HCT116 (cell line): Measurements from ENCODE around the gene ACAP3. TPM values are rescaled to one million over a fixed set of nuclear protein-coding genes. Genes with fewer than 3 reads are reported as not detected.
A peak's percentile ranks its signal among the peaks of the same experiment; 100 is the strongest.

Experiments
- ATAC-seq: fragments of 200-7000 bp; cut with Tn5 transposase; 2 replicates; pipeline ENCODE4 v1.9.1; 2020; ENCODE audit warnings: mild to moderate bottlenecking, moderate library complexity
- BruUV-seq: library from RNA; stranded (reverse); fragments of 400-500 nt; replicated peaks from 2 replicates; lab custom pipeline; 2021; lab: Mats Ljungman, UMichigan
- CTCF ChIA-PET: fragments of 300-600 bp; sonication (Branson Sonifier 250); formaldehyde crosslinking; loops from one replicate; lab custom pipeline; 2021; ENCODE audit warnings: antibody characterized with exemption; lab: Charles Lee
- POLR2A ChIA-PET: fragments of 300-600, 350-600 bp; sonication (Branson Sonifier 250); formaldehyde crosslinking; loops from one replicate; lab custom pipeline; 2021; ENCODE audit warnings: antibody characterized with exemption; lab: Charles Lee
- RAD21 ChIA-PET, 2 experiments: fragments of 300-600 bp; sonication (Branson Sonifier 250); formaldehyde crosslinking; loops; one replicate each; lab custom pipeline; 2023; ENCODE audit warnings: low total read pairs in 2 of 2; ENCODE audit not compliant: uncharacterized antibody in 2 of 2, unreplicated experiment in 2 of 2, low non-redundant PET in 1 of 2; lab: Charles Lee
- DNase-seq: peaks from one replicate; pipeline ENCODE4 v3.0.0-alpha.2; 2010; ENCODE audit warnings: low read depth, low spot score
- H2AFZ ChIP-seq: fragments of 200-600 bp; shearing (Covaris generic), sonication (generic); 2 replicates; pipeline ENCODE4 v1.6.1; 2017; ENCODE audit warnings: low read depth, mixed run types, mixed read lengths, antibody characterized with exemption, low read length; ENCODE audit not compliant: poor library complexity, severe bottlenecking
- H3K27ac ChIP-seq: 2 replicates; pipeline ENCODE4 v1.5.1; 2012; ENCODE audit warnings: low read depth, low read length
- H3K27me3 ChIP-seq: fragments of 200-600 bp; sonication (generic); 2 replicates; pipeline ENCODE4 v1.6.1; 2016; ENCODE audit warnings: mixed run types, low read length, mixed read lengths; ENCODE audit not compliant: insufficient read depth
- H3K36me3 ChIP-seq, 2 experiments: fragments of 200-500 bp in 1 of 2; fragments of 200-600 bp in 1 of 2; sonication (Bioruptor generic) in 1 of 2; sonication (generic) in 1 of 2; 2 replicates each; pipeline versions ENCODE4 v1.5.1 to v1.6.1; 2014 to 2016; ENCODE audit warnings: low read length in 2 of 2, inconsistent platforms in 1 of 2, mixed read lengths in 1 of 2, mixed run types in 1 of 2; ENCODE audit not compliant: insufficient read depth in 2 of 2, control insufficient read depth in 1 of 2
- H3K4me1 ChIP-seq, 2 experiments: fragments of 200-600 bp in 1 of 2; sonication (generic) in 1 of 2; 2 replicates each; pipeline versions ENCODE4 v1.5.1 to v1.6.1; 2012 to 2017; ENCODE audit warnings: low read length in 2 of 2, inconsistent platforms in 1 of 2, mild to moderate bottlenecking in 1 of 2, mixed read lengths in 1 of 2, mixed run types in 1 of 2, moderate library complexity in 1 of 2; ENCODE audit not compliant: insufficient read depth in 2 of 2, control insufficient read depth in 1 of 2
- H3K4me2 ChIP-seq: fragments of 200-600 bp; sonication (generic); 2 replicates; pipeline ENCODE4 v1.6.1; 2017; ENCODE audit warnings: mixed run types, low read length, mixed read lengths
- H3K4me3 ChIP-seq, 2 experiments: fragments of 200-600 bp in 1 of 2; sonication (generic) in 1 of 2; replicated peaks in 1 of 2; 2 replicates each; pipeline ENCODE4 v1.5.1; 2011 to 2016; ENCODE audit warnings: low read length in 2 of 2, control low read depth in 1 of 2, low read depth in 1 of 2, mild to moderate bottlenecking in 1 of 2, mixed read lengths in 1 of 2, mixed run types in 1 of 2
- H3K79me2 ChIP-seq: fragments of 200-600 bp; sonication (generic); 2 replicates; pipeline ENCODE4 v1.6.1; 2017; ENCODE audit warnings: mild to moderate bottlenecking, mixed run types, low read length, moderate library complexity, mixed read lengths; ENCODE audit not compliant: insufficient read depth
- H3K9ac ChIP-seq: fragments of 200-600 bp; sonication (generic); 2 replicates; pipeline ENCODE4 v1.6.1; 2016; ENCODE audit warnings: low read length, mixed read lengths
- H3K9me2 ChIP-seq: fragments of 200-600 bp; sonication (generic), shearing (Covaris generic); 2 replicates; pipeline ENCODE4 v1.6.1; 2017; ENCODE audit warnings: mixed run types, mild to moderate bottlenecking, moderate library complexity; ENCODE audit not compliant: insufficient read depth
- H3K9me3 ChIP-seq, 2 experiments: fragments of 200-500 bp in 1 of 2; fragments of 200-600 bp in 1 of 2; sonication (Bioruptor generic) in 1 of 2; sonication (generic) in 1 of 2; 2 replicates each; pipeline ENCODE4 v1.6.1; 2014 to 2017; ENCODE audit warnings: low read length in 2 of 2, mixed read lengths in 2 of 2, inconsistent platforms in 1 of 2, low read depth in 1 of 2, mild to moderate bottlenecking in 1 of 2, mixed run types in 1 of 2, moderate library complexity in 1 of 2; ENCODE audit not compliant: control insufficient read depth in 1 of 2, insufficient read depth in 1 of 2
- H4K20me1 ChIP-seq: fragments of 200-600 bp; sonication (generic), shearing (Covaris generic); 2 replicates; pipeline ENCODE4 v1.6.1; 2017; ENCODE audit warnings: mixed run types, mild to moderate bottlenecking, moderate library complexity; ENCODE audit not compliant: insufficient read depth
- CBX3 ChIP-seq: IDR thresholded peaks from 2 replicates; pipeline ENCODE4 v1.6.1; 2012; ENCODE audit warnings: low read depth
- EGR1 ChIP-seq: IDR thresholded peaks from 2 replicates; pipeline ENCODE4 v1.6.1; 2012; ENCODE audit warnings: low read depth
- EZH2 ChIP-seq: fragments of 200-600 bp; sonication (generic); IDR thresholded peaks from 2 replicates; pipeline ENCODE4 v1.6.1; 2017; ENCODE audit warnings: antibody characterized with exemption, mixed run types
- EZH2phosphoT487 ChIP-seq: fragments of 200-600 bp; IDR thresholded peaks from 2 replicates; pipeline ENCODE4 v1.6.1; 2018; ENCODE audit warnings: antibody characterized with exemption, borderline replicate concordance
- FOSL1 ChIP-seq: IDR thresholded peaks from 2 replicates; pipeline ENCODE4 v1.6.1; 2012; ENCODE audit warnings: low read depth
- JUND ChIP-seq: IDR thresholded peaks from 2 replicates; pipeline ENCODE4 v1.6.1; 2012
- POLR2A ChIP-seq: IDR thresholded peaks from 2 replicates; pipeline ENCODE4 v1.7.0; 2011; ENCODE audit warnings: borderline replicate concordance; ENCODE audit not compliant: insufficient read depth, insufficient read length; ENCODE audit errors: extremely low read depth
- POLR2AphosphoS5 ChIP-seq: IDR thresholded peaks from 2 replicates; pipeline ENCODE4 v1.6.1; 2011; ENCODE audit warnings: mild to moderate bottlenecking, low read depth, low read length, moderate library complexity
- RAD21 ChIP-seq: IDR thresholded peaks from 2 replicates; pipeline ENCODE4 v1.6.1; 2012; ENCODE audit warnings: low read depth, mild to moderate bottlenecking
- SP1 ChIP-seq: IDR thresholded peaks from 2 replicates; pipeline ENCODE4 v1.6.1; 2012; ENCODE audit warnings: low read depth
- SRF ChIP-seq: IDR thresholded peaks from 2 replicates; pipeline ENCODE4 v1.6.1; 2012; ENCODE audit warnings: low read depth
- ZFX ChIP-seq: fragments of 450-650 bp; IDR thresholded peaks from 2 replicates; pipeline ENCODE4 v1.6.1; 2017
- intact Hi-C: fragments of 100-400 bp; cut with micrococcal nuclease; formaldehyde crosslinking; loops from 2 replicates; pipeline ENCODE4 v1.10.0; 2022
- total RNA-seq: library from RNA; stranded (reverse); gene quantifications from one replicate; pipeline ENCODE4 v1.2.1, GENCODE V29; 2021; ENCODE audit not compliant: unreplicated experiment
- TF ChIP-seq, protein P1 (sequence below): IDR thresholded peaks from 2 replicates; pipeline ENCODE4 v1.6.1; 2012
- TF ChIP-seq, protein P2 (sequence below): IDR thresholded peaks from 2 replicates; pipeline ENCODE4 v1.6.1; 2012; ENCODE audit warnings: low read depth
- TF ChIP-seq, protein P3 (sequence below), 3 experiments: fragments of 200-600 bp in 1 of 3; sonication (generic) in 1 of 3; IDR thresholded peaks in 2 of 3; conservative IDR thresholded peaks in 1 of 3; 2 replicates each; pipeline ENCODE4 v1.5.1; 2012 to 2017; ENCODE audit warnings: low read depth in 2 of 3, low read length in 2 of 3, antibody characterized with exemption in 1 of 3, borderline replicate concordance in 1 of 3, control low read depth in 1 of 3, mild to moderate bottlenecking in 1 of 3, mixed read lengths in 1 of 3, mixed run types in 1 of 3, moderate library complexity in 1 of 3; ENCODE audit not compliant: insufficient read depth in 1 of 3
- TF ChIP-seq, protein P4 (sequence below): IDR thresholded peaks from 2 replicates; pipeline ENCODE4 v1.6.1; 2012

The ACAP3 gene
- total RNA-seq, 1 experiment from 2014 or later, result 38.8 TPM

DNA sequence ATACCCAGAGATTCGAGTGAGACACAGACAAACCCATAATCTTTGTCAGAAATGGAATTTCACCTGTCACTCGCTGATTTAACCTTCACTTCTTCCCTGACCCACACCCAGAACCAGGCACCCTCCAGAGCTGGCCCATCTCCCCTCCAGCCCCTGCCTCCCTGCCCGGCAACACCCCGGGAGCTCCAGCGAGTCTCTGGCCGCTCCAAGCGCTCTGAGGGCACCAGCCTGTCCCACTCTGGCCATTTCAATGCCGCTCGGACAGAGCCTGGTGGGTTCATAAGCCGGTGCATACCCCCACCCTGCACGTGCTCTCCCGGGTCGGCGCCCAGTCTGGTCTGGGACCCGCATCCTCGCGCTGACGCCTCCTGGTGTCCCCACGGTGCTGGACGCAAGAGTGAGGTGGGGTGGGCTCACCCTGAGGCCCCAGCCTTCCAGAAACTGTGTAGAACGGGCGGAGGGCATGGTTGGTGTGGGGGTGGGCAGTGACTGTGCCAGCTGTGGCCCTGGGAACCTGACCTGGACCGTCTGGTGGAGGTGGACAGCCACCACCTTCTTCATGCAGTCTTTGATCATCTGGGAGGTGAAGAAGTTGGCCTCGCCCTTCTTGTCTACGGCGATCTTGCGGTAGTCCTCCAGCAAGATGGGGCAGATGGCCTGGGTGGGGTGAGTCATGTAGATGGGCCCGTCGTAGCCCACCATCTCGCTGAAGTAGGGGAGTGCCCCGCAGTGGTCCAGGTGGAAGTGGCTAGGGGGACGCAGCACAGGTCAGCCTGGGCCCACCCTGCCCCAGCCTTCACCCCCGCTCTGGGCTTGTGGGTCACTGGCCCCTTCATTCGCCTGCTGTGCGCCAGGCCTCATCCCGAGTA lies 11.3 kb upstream of the ACAP3 start:
- BruUV-seq, result no TSS peak
- ChIA-PET POLR2A (interaction anchor here (1.3 kb wide), 2 partner anchors 9 to 19 kb away, joined by 3 to 4 read pairs; no protein-coding TSS in a partner anchor), CTCF (no interaction called here), RAD21 (no interaction called here)
- Histone ChIP-seq H3K9me3 (no peaks in the 10 kb centered on the region), H3K36me3 (peaks cover 9 to 25% of the 10 kb centered on the region in 2 experiments; a peak in 2 of 4 replicates), H3K27ac (peak overlapping the region; percentile 47), H4K20me1 (peaks cover 10% of the 10 kb centered on the region; the same call in 1 of the 2 replicates), H3K4me2 (peak overlapping the region; percentile 60), H3K27me3 (no peaks in the 10 kb centered on the region), H3K4me3 (no peak overlapping the region), H2AFZ (no peak overlapping the region), H3K9ac (peak overlapping the region; percentile 15), H3K4me1 (peaks cover 27 to 54% of the 10 kb centered on the region in 2 experiments), H3K9me2 (no peaks in the 10 kb centered on the region), H3K79me2 (peaks cover 90% of the 10 kb centered on the region)
- intact Hi-C loops, result no loop called here
- no peak for DNase-seq
- no peak for TF ChIP-seq SP1
- no peak for TF ChIP-seq SRF
- TF ChIP-seq, protein P1, sequence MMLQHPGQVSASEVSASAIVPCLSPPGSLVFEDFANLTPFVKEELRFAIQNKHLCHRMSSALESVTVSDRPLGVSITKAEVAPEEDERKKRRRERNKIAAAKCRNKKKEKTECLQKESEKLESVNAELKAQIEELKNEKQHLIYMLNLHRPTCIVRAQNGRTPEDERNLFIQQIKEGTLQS, result no peak
- no peak for TF ChIP-seq EZH2phosphoT487
- no peak for TF ChIP-seq EGR1
- TF ChIP-seq, protein P2, sequence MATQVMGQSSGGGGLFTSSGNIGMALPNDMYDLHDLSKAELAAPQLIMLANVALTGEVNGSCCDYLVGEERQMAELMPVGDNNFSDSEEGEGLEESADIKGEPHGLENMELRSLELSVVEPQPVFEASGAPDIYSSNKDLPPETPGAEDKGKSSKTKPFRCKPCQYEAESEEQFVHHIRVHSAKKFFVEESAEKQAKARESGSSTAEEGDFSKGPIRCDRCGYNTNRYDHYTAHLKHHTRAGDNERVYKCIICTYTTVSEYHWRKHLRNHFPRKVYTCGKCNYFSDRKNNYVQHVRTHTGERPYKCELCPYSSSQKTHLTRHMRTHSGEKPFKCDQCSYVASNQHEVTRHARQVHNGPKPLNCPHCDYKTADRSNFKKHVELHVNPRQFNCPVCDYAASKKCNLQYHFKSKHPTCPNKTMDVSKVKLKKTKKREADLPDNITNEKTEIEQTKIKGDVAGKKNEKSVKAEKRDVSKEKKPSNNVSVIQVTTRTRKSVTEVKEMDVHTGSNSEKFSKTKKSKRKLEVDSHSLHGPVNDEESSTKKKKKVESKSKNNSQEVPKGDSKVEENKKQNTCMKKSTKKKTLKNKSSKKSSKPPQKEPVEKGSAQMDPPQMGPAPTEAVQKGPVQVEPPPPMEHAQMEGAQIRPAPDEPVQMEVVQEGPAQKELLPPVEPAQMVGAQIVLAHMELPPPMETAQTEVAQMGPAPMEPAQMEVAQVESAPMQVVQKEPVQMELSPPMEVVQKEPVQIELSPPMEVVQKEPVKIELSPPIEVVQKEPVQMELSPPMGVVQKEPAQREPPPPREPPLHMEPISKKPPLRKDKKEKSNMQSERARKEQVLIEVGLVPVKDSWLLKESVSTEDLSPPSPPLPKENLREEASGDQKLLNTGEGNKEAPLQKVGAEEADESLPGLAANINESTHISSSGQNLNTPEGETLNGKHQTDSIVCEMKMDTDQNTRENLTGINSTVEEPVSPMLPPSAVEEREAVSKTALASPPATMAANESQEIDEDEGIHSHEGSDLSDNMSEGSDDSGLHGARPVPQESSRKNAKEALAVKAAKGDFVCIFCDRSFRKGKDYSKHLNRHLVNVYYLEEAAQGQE, result no peak
- no peak for TF ChIP-seq CBX3
- TF ChIP-seq POLR2AphosphoS5, result no peak
- no peak for TF ChIP-seq RAD21
- TF ChIP-seq, protein P3, sequence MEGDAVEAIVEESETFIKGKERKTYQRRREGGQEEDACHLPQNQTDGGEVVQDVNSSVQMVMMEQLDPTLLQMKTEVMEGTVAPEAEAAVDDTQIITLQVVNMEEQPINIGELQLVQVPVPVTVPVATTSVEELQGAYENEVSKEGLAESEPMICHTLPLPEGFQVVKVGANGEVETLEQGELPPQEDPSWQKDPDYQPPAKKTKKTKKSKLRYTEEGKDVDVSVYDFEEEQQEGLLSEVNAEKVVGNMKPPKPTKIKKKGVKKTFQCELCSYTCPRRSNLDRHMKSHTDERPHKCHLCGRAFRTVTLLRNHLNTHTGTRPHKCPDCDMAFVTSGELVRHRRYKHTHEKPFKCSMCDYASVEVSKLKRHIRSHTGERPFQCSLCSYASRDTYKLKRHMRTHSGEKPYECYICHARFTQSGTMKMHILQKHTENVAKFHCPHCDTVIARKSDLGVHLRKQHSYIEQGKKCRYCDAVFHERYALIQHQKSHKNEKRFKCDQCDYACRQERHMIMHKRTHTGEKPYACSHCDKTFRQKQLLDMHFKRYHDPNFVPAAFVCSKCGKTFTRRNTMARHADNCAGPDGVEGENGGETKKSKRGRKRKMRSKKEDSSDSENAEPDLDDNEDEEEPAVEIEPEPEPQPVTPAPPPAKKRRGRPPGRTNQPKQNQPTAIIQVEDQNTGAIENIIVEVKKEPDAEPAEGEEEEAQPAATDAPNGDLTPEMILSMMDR (IDR thresholded peaks at IDR 0.05 in 2 of 3, conservative IDR thresholded peaks at IDR 0.05 in 1 of 3; ENCODE audit: borderline replicate concordance in 1 of 3, insufficient read depth in 1 of 3, low read depth in 2 of 3, low read length in 2 of 3), result no peak
- no peak for TF ChIP-seq JUND
- no peak for TF ChIP-seq EZH2
- TF ChIP-seq POLR2A, result no peak
- no peak for TF ChIP-seq FOSL1
- TF ChIP-seq ZFX, result no peak
- TF ChIP-seq, protein P4, sequence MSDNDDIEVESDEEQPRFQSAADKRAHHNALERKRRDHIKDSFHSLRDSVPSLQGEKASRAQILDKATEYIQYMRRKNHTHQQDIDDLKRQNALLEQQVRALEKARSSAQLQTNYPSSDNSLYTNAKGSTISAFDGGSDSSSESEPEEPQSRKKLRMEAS, result no peak
- ATAC-seq, result no peak
